ENCODE data around the gene CEP192. TPM values are rescaled to one million over a fixed set of nuclear protein-coding genes. Genes with fewer than 3 reads are reported as not detected.

Gene CEP192
- polyA plus RNA-seq, 1 of the 3 experiments (the other 2 are of a cell fraction): 9.4 TPM

DNA sequence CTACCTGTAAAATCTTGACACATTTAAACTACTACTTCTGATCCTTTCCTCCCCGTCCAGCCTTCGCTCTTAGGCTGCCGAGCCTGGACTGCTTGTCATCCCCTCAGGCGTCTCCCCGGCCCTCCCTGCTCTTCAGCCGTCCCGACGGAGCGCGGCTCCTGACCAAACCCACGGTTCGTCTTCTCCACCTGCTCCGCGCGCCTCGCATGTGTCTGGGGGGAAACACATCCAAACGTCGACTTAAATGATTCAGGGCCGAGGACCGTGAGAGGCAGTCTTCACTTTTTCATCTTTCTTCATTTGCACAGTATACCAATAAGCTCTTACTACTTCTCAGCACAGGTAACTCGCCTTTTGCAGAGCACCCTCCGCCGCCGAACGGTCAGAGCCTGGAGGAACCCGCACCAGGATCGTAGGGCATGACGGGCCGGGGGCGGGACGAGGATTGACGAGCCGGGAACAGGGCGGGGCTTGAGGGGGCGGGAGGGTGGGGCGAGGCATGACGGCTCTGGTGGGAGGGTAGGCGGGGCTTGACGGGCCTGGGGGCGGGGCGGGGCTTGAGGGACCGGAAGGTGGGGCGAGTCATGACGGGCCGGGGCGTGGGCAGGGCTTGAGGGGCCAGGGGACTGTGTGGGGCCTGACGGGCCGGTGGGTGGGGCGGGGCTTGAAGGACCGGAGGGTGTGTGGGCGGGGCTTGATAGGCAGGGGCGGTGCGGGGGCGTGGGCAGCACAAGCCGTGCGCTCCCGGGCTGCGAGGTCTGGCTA is 43.7 kb upstream of the CEP192 start, which contains the start of gene SEH1L:
TSS of gene SEH1L (plus strand) at position 727 of the 765 bp plus-strand sequence. CDS start 111 bp downstream, outside the sequence.
- peak within 1 kb of the TSS; percentile 71 to 90 for H3K4me3 ChIP-seq (ENCODE audit: low read depth in 2 of 2, low read length in 1 of 2)
- peaks cover 35% of the 10 kb centered on the region for H3K79me2 ChIP-seq (ENCODE audit: insufficient read depth)
- peak within 1 kb of the TSS; percentile 94 to 95 for H3K27ac ChIP-seq (ENCODE audit: low read depth in 2 of 2, low read length in 1 of 2)
- ChIA-PET POLR2A (interaction anchor here (0.9 to 1.3 kb wide), 3 partner anchors 22 to 64 kb away, joined by 3 to 8 read pairs (median 5); partner anchors contain the start of genes CEP192 and PTPN2), CTCF (interaction anchor here (5.1 kb wide), 1 partner anchor 13 kb away, joined by 41 read pairs; no protein-coding TSS in a partner anchor)
- H2AFZ ChIP-seq (ENCODE audit: low read depth): peak within 1 kb of the TSS; percentile 94
- no peaks in the 10 kb centered on the region for H3K9me3 ChIP-seq
- DNase-seq: peak; percentile 98
- H3K9ac ChIP-seq: peak within 1 kb of the TSS; percentile 93
- under 1% methylated on average over 35 of the region's 58 CpGs for WGBS (ENCODE audit: low lambda C conversion rate)
- TF ChIP-seq JUND (IDR thresholded peaks at IDR 0.05): no peak
- peak; percentile 8 for TF ChIP-seq CHD2 (IDR thresholded peaks at IDR 0.05; ENCODE audit: low read length, partially characterized antibody)
- peak; percentile 88 for TF ChIP-seq MAX (IDR thresholded peaks at IDR 0.05; ENCODE audit: low read depth)
- TF ChIP-seq RAD21 (IDR thresholded peaks at IDR 0.05; ENCODE audit: low read length): no peak
- 0 out of 2 replicates have a peak, but pooled peaks have one; percentile 49 for TF ChIP-seq TAF1 (IDR thresholded peaks at IDR 0.05; ENCODE audit: borderline replicate concordance, low read depth, low read length)
- peak; percentile 73; the same call in 1 of the 2 replicates for TF ChIP-seq POLR2AphosphoS5 (IDR thresholded peaks at IDR 0.05; ENCODE audit: low read depth, low read length)
- H3F3A ChIP-seq (replicated peaks; ENCODE audit: insufficient read depth): peaks cover 22% of the 10 kb centered on the region
- no peaks in the 10 kb centered on the region for H3K27me3 ChIP-seq (ENCODE audit: insufficient read depth)
- no peaks in the 10 kb centered on the region for H3K9me2 ChIP-seq
- peak within 1 kb of the TSS; percentile 100 for H3K4me2 ChIP-seq
- H4K20me1 ChIP-seq (ENCODE audit: insufficient read depth): no peaks in the 10 kb centered on the region
- peaks cover 0 to 7% of the 10 kb centered on the region in 2 experiments; a peak in 3 of 4 replicates for H3K4me1 ChIP-seq (ENCODE audit: control insufficient read depth in 1 of 2, insufficient read depth in 2 of 2, low read depth in 1 of 2, low read length in 1 of 2)
- peaks cover 0 to 9% of the 10 kb centered on the region in 2 experiments for H3K36me3 ChIP-seq (replicated peaks in 1 of 2; ENCODE audit: control insufficient read depth in 1 of 2, insufficient read depth in 2 of 2, low read length in 1 of 2)

- 7% methylated on average over 24 of the region's 81 CpGs for WGBS (ENCODE audit: low lambda C conversion rate)
- TF ChIP-seq FOXM1 (IDR thresholded peaks at IDR 0.05; ENCODE audit: low read depth): no peak
- peak; percentile 82 for TF ChIP-seq ELF1 (IDR thresholded peaks at IDR 0.05)
- peak; percentile 44 for TF ChIP-seq USF2 (IDR thresholded peaks at IDR 0.05; ENCODE audit: borderline replicate concordance, low read depth, low read length)
- peak; percentile 73 for TF ChIP-seq GABPA (IDR thresholded peaks at IDR 0.05; ENCODE audit: low read depth)
- TF ChIP-seq, protein P1, sequence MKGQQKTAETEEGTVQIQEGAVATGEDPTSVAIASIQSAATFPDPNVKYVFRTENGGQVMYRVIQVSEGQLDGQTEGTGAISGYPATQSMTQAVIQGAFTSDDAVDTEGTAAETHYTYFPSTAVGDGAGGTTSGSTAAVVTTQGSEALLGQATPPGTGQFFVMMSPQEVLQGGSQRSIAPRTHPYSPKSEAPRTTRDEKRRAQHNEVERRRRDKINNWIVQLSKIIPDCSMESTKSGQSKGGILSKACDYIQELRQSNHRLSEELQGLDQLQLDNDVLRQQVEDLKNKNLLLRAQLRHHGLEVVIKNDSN (IDR thresholded peaks at IDR 0.05; ENCODE audit: borderline replicate concordance, low read depth): peak; percentile 77
- peak; percentile 96 for TF ChIP-seq MAX (IDR thresholded peaks at IDR 0.05; ENCODE audit: low read depth)
- TF ChIP-seq MXI1 (IDR thresholded peaks at IDR 0.05; ENCODE audit: low read depth, low read length): peak; percentile 74
- peak; percentile 83 for TF ChIP-seq POLR2AphosphoS5 (IDR thresholded peaks at IDR 0.05; ENCODE audit: low read depth, low read length)
- TF ChIP-seq, protein P2, sequence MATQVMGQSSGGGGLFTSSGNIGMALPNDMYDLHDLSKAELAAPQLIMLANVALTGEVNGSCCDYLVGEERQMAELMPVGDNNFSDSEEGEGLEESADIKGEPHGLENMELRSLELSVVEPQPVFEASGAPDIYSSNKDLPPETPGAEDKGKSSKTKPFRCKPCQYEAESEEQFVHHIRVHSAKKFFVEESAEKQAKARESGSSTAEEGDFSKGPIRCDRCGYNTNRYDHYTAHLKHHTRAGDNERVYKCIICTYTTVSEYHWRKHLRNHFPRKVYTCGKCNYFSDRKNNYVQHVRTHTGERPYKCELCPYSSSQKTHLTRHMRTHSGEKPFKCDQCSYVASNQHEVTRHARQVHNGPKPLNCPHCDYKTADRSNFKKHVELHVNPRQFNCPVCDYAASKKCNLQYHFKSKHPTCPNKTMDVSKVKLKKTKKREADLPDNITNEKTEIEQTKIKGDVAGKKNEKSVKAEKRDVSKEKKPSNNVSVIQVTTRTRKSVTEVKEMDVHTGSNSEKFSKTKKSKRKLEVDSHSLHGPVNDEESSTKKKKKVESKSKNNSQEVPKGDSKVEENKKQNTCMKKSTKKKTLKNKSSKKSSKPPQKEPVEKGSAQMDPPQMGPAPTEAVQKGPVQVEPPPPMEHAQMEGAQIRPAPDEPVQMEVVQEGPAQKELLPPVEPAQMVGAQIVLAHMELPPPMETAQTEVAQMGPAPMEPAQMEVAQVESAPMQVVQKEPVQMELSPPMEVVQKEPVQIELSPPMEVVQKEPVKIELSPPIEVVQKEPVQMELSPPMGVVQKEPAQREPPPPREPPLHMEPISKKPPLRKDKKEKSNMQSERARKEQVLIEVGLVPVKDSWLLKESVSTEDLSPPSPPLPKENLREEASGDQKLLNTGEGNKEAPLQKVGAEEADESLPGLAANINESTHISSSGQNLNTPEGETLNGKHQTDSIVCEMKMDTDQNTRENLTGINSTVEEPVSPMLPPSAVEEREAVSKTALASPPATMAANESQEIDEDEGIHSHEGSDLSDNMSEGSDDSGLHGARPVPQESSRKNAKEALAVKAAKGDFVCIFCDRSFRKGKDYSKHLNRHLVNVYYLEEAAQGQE (IDR thresholded peaks at IDR 0.05; ENCODE audit: low read depth, low read length): 0 out of 2 replicates have a peak, but pooled peaks have one; percentile 2
- TF ChIP-seq, protein P3, sequence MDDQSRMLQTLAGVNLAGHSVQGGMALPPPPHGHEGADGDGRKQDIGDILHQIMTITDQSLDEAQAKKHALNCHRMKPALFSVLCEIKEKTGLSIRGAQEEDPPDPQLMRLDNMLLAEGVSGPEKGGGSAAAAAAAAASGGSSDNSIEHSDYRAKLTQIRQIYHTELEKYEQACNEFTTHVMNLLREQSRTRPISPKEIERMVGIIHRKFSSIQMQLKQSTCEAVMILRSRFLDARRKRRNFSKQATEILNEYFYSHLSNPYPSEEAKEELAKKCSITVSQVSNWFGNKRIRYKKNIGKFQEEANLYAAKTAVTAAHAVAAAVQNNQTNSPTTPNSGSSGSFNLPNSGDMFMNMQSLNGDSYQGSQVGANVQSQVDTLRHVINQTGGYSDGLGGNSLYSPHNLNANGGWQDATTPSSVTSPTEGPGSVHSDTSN (IDR thresholded peaks at IDR 0.05): no peak
- TF ChIP-seq FOSL2 (IDR thresholded peaks at IDR 0.05; ENCODE audit: borderline replicate concordance, low read depth): no peak
- TF ChIP-seq RCOR1 (IDR thresholded peaks at IDR 0.05; ENCODE audit: low read length): no peak
Measured at GRCh38 chr18:12948050-12948804, 42.9 kb upstream of the CEP192 start.

More at GRCh38 chr18:12948050-12948804, 42.9 kb upstream of the CEP192 start:
- Histone ChIP-seq H3K4me1 (ENCODE audit: control insufficient read depth in 1 of 2, insufficient read depth in 2 of 2, low read depth in 1 of 2, low read length in 1 of 2) (peaks cover 0 to 7% of the 10 kb centered on the region in 2 experiments; a peak in 3 of 4 replicates), H4K20me1 (ENCODE audit: insufficient read depth) (no peaks in the 10 kb centered on the region), H3K9ac (peak overlapping the region; percentile 87), H3K4me3 (ENCODE audit: low read depth in 2 of 2, low read length in 1 of 2) (peak overlapping the region; percentile 60 to 84), H3K27me3 (ENCODE audit: insufficient read depth) (no peaks in the 10 kb centered on the region), H3K36me3 (replicated peaks in 1 of 2; ENCODE audit: control insufficient read depth in 1 of 2, insufficient read depth in 2 of 2, low read length in 1 of 2) (peaks cover 2 to 9% of the 10 kb centered on the region in 2 experiments), H3K27ac (ENCODE audit: low read depth in 2 of 2, low read length in 1 of 2) (peak overlapping the region; percentile 94 to 95), H3K9me2 (no peaks in the 10 kb centered on the region), H3K9me3 (no peaks in the 10 kb centered on the region), H3K79me2 (ENCODE audit: insufficient read depth) (peaks cover 43% of the 10 kb centered on the region), H3K4me2 (peak overlapping the region; percentile 82), H2AFZ (ENCODE audit: low read depth) (peak overlapping the region; percentile 70; the same call in 1 of the 2 replicates), H3F3A (replicated peaks; ENCODE audit: insufficient read depth) (peaks cover 22% of the 10 kb centered on the region)
- ChIA-PET POLR2A (interaction anchor here (0.6 to 1.3 kb wide), 5 partner anchors 21 to 571 kb away, joined by 3 to 8 read pairs (median 5); partner anchors contain the start of genes AFG3L2, CEP192 and PTPN2), CTCF (no interaction called here)
- DNase-seq: peak; percentile 93

Data from SK-N-SH (cell line).